ENCODE results near the gene RAP1GAP. TPM values are rescaled to one million over a fixed set of nuclear protein-coding genes. Genes with fewer than 3 reads are reported as not detected.

Gene RAP1GAP
- total RNA-seq, result under 0.01 and 0.18 TPM in 2 replicates

GRCh38 chr1:21669258-21670058, at the start of gene RAP1GAP:
Gene RAP1GAP, minus strand, starts transcription at chr1:21669357. Its CDS starts 49,325 bp downstream, at chr1:21620032.

Other genes with a start within 250 kb of the RAP1GAP start
- 30.0 and 115 TPM in 2 replicates for gene NBPF3, start 229.2 kb downstream of the RAP1GAP start, total RNA-seq
- gene ALPL, start 159.9 kb downstream of the RAP1GAP start, total RNA-seq, result 1.1 and 1.5 TPM in 2 replicates
- gene USP48, start 113.8 kb upstream of the RAP1GAP start, total RNA-seq, result 31.1 and 38.6 TPM in 2 replicates
- 0.14 and 0.18 TPM in 2 replicates for gene LDLRAD2, start 142.9 kb upstream of the RAP1GAP start, total RNA-seq

All from smooth muscle cell of bladder (primary cell).